ENCODE data around the gene TMEM245. TPM values are rescaled to one million over a fixed set of nuclear protein-coding genes. Genes with fewer than 3 reads are reported as not detected.

The TMEM245 gene
- total and polyA plus RNA-seq, 2 donors (not counting 1 experiment from before 2014, with no cell fraction given): 6.3 to 34.3 TPM

DNA sequence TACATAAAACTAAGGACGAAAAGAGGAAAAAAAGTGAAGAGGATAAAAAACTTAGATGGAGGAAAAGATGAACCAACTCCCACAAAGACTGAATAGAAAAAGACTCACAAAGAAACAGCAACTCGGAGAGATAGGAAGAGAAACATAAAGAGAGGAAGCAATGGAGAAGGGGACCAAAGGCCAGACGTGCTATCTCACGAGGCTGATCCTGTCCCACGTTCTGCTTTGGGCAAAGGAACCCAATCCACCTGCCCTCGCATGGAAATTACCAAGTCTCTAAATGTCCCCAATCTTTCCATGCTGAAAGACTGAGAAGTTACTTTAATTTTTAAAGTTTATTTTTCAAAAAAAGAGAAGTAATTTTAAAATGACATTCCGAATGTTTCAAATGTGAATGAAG lies 36.6 kb downstream of the TMEM245 start:
- H3K36me3 ChIP-seq (replicated peaks in 1 of 2; ENCODE audit: control extremely low read depth in 1 of 2, control insufficient read depth in 1 of 2, extremely low read depth in 1 of 2, insufficient read depth in 2 of 2, low read length in 1 of 2): peaks cover 5 to 61% of the 10 kb centered on the region in 2 experiments
- no peak for ATAC-seq (ENCODE audit: low read depth)

DNA sequence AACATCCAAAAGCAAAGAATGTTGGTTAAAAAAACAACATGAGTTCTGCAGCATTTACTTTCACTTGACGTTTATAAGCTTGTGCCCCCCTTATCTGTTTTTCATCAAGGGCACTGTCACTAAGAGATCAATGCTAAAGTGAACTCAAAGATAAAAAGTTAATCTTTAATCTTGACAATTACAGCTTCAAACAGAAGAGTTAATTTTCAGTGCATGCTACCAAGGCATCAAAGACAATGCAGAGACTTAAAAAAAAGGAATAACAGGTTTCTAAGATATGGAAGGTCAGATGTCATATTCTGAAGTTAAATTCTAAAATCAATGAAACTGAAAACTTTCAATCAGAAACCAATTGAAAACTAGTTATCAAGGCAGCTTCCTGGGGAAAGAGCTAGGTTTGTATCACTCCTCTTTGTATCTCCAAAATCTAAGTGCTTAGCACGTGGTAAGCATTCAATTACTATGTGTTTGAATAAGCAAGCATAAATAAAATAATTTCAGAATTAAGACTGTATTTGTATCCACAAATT lies 37.6 kb downstream of the TMEM245 start:
- Mint-ChIP-seq H3K27me3 (no peaks in the 10 kb centered on the region), H3K27ac (no peak overlapping the region), H3K4me3 (no peak overlapping the region), H3K9me3 (ENCODE audit: insufficient read depth) (no peaks in the 10 kb centered on the region), H3K4me1 (peaks cover 3% of the 10 kb centered on the region)
- DNase-seq (no peak), ATAC-seq (ENCODE audit: low read depth) (no peak)
- Histone ChIP-seq H3K27me3 (replicated peaks in 1 of 4; ENCODE audit: control extremely low read depth in 1 of 4, control insufficient read depth in 3 of 4, insufficient read depth in 4 of 4, low read length in 3 of 4) (no peaks in the 10 kb centered on the region), H3K4me2 (replicated peaks; ENCODE audit: low read depth, low read length, poor library complexity, severe bottlenecking) (no peak overlapping the region), H4K20me1 (ENCODE audit: control insufficient read depth, insufficient read depth, low read length, poor library complexity, severe bottlenecking) (no peaks in the 10 kb centered on the region), H3K36me3 (replicated peaks in 1 of 2; ENCODE audit: control extremely low read depth in 1 of 2, control insufficient read depth in 1 of 2, extremely low read depth in 1 of 2, insufficient read depth in 2 of 2, low read length in 1 of 2) (peaks cover 10 to 53% of the 10 kb centered on the region in 2 experiments), H2AFZ (ENCODE audit: insufficient read depth, low read depth, low read length, poor library complexity, severe bottlenecking) (no peak overlapping the region), H3K9ac (ENCODE audit: low read length) (no peak overlapping the region), H3K4me1 (ENCODE audit: control insufficient read depth in 2 of 2, insufficient read depth in 2 of 2, low read length in 2 of 2) (no peaks in the 10 kb centered on the region), H3K9me3 (ENCODE audit: control extremely low read depth in 1 of 3, control insufficient read depth in 2 of 3, insufficient read depth in 1 of 3, low read length in 2 of 3) (no peaks in the 10 kb centered on the region), H3K27ac (ENCODE audit: low read length in 2 of 2) (no peak overlapping the region), H3K4me3 (ENCODE audit: control extremely low read depth in 1 of 5, extremely low read depth in 1 of 5, insufficient read depth in 1 of 5, low read depth in 2 of 5, low read length in 4 of 5) (no peak overlapping the region), H3K79me2 (ENCODE audit: control insufficient read depth, insufficient read depth, low read length) (no peaks in the 10 kb centered on the region)
- POLR2A ChIA-PET: no interaction called here
- WGBS (ENCODE audit: insufficient coverage): no CpG with 5 or more reads among the region's 2 CpGs
- CTCF ChIA-PET: no interaction called here
- no peak for TF ChIP-seq EZH2 (IDR thresholded peaks at IDR 0.05; ENCODE audit: borderline replicate concordance, insufficient read depth, low read depth, low read length, poor library complexity, severe bottlenecking)
- TF ChIP-seq, protein P1, sequence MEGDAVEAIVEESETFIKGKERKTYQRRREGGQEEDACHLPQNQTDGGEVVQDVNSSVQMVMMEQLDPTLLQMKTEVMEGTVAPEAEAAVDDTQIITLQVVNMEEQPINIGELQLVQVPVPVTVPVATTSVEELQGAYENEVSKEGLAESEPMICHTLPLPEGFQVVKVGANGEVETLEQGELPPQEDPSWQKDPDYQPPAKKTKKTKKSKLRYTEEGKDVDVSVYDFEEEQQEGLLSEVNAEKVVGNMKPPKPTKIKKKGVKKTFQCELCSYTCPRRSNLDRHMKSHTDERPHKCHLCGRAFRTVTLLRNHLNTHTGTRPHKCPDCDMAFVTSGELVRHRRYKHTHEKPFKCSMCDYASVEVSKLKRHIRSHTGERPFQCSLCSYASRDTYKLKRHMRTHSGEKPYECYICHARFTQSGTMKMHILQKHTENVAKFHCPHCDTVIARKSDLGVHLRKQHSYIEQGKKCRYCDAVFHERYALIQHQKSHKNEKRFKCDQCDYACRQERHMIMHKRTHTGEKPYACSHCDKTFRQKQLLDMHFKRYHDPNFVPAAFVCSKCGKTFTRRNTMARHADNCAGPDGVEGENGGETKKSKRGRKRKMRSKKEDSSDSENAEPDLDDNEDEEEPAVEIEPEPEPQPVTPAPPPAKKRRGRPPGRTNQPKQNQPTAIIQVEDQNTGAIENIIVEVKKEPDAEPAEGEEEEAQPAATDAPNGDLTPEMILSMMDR (IDR thresholded peaks at IDR 0.05): no peak
- intact Hi-C loops (cut with micrococcal nuclease): no loop called here

More for the DNA sequence above, 36.6 kb downstream of the TMEM245 start:
- H3K9ac ChIP-seq (ENCODE audit: low read length): no peak overlapping the region
- TF ChIP-seq EZH2 (IDR thresholded peaks at IDR 0.05; ENCODE audit: borderline replicate concordance, insufficient read depth, low read depth, low read length, poor library complexity, severe bottlenecking): no peak
- TF ChIP-seq, protein P1 (IDR thresholded peaks at IDR 0.05): no peak
- no peak overlapping the region for H2AFZ ChIP-seq (ENCODE audit: insufficient read depth, low read depth, low read length, poor library complexity, severe bottlenecking)
- intact Hi-C loops (cut with micrococcal nuclease): no loop called here
- Mint-ChIP-seq H3K4me3 (no peak overlapping the region), H3K9me3 (ENCODE audit: insufficient read depth) (no peaks in the 10 kb centered on the region), H3K27ac (no peak overlapping the region), H3K27me3 (no peaks in the 10 kb centered on the region), H3K4me1 (peaks cover 3% of the 10 kb centered on the region)
- POLR2A ChIA-PET: no interaction called here
- H3K9me3 ChIP-seq (ENCODE audit: control extremely low read depth in 1 of 3, control insufficient read depth in 2 of 3, insufficient read depth in 1 of 3, low read length in 2 of 3): no peaks in the 10 kb centered on the region
- WGBS (ENCODE audit: insufficient coverage): 100% methylated on average over 3 of the region's 7 CpGs
- no peaks in the 10 kb centered on the region for H3K79me2 ChIP-seq (ENCODE audit: control insufficient read depth, insufficient read depth, low read length)
- H4K20me1 ChIP-seq (ENCODE audit: control insufficient read depth, insufficient read depth, low read length, poor library complexity, severe bottlenecking): no peaks in the 10 kb centered on the region
- H3K4me2 ChIP-seq (replicated peaks; ENCODE audit: low read depth, low read length, poor library complexity, severe bottlenecking): no peak overlapping the region
- no peak for DNase-seq
- H3K27me3 ChIP-seq (replicated peaks in 1 of 4; ENCODE audit: control extremely low read depth in 1 of 4, control insufficient read depth in 3 of 4, insufficient read depth in 4 of 4, low read length in 3 of 4): no peaks in the 10 kb centered on the region
- no peak overlapping the region for H3K27ac ChIP-seq (ENCODE audit: low read length in 2 of 2)
- no peak overlapping the region for H3K4me3 ChIP-seq (ENCODE audit: control extremely low read depth in 1 of 5, extremely low read depth in 1 of 5, insufficient read depth in 1 of 5, low read depth in 2 of 5, low read length in 4 of 5)
- no peaks in the 10 kb centered on the region for H3K4me1 ChIP-seq (ENCODE audit: control insufficient read depth in 2 of 2, insufficient read depth in 2 of 2, low read length in 2 of 2)
- CTCF ChIA-PET: no interaction called here
